ENCODE measurements around the gene ARL4D. TPM values are rescaled to one million over a fixed set of nuclear protein-coding genes. Genes with fewer than 3 reads are reported as not detected.

Gene ARL4D
- total and polyA plus RNA-seq, 2 of the 4 experiments (the other 2 are of a cell fraction) = 12.5 to 30.7 TPM

GRCh38 chr17:43360739-43361505, 37.9 kb upstream of the ARL4D start (continued):
- TF ChIP-seq ELK1 (IDR thresholded peaks at IDR 0.05; ENCODE audit: borderline replicate concordance, low read depth, low read length) (no peak), FOS (IDR thresholded peaks at IDR 0.05; ENCODE audit: low read depth, low read length) (no peak), MAZ (IDR thresholded peaks at IDR 0.05; ENCODE audit: borderline replicate concordance, low read depth, low read length) (peak; percentile 96)
